ENCODE results near the gene TARBP2.

DNA sequence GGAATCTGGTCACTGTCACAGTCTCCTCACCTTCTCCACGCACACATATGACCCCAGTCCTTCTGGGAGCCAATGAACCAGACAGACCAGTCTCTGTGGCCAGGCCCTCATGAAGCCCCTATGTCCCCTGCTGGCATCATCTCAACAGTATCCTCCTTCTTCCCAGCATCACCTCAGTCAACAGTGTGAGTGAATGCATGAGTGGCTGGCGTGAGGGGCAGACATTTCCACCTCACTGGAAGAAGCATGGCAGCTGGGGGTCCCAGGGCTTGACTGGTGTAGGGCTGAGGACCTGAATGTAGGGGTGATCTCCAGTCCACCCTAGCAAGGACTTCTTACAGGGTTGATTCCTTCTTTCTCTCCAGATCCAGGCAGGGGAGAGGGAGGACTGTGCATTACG lies 3.6 kb upstream of the TARBP2 start:
- TF ChIP-seq CTCF (IDR thresholded peaks at IDR 0.05) (no peak), EP300 (IDR thresholded peaks at IDR 0.05) (no peak), POLR2A (IDR thresholded peaks at IDR 0.05) (no peak), POLR2AphosphoS5 (IDR thresholded peaks at IDR 0.05) (no peak)

All from gastroesophageal sphincter (tissue), 3 donors.